Inferior parietal cortex (tissue), 1 donor: ENCODE measurements around the gene NRP1.
A peak's percentile ranks its signal among the peaks of the same experiment; 100 is the strongest.

Source experiments
- DNase-seq: peaks from one replicate; pipeline ENCODE4 v3.0.0-alpha.2; 2016; ENCODE audit errors: extremely low spot score

NRP1 gene

DNA sequence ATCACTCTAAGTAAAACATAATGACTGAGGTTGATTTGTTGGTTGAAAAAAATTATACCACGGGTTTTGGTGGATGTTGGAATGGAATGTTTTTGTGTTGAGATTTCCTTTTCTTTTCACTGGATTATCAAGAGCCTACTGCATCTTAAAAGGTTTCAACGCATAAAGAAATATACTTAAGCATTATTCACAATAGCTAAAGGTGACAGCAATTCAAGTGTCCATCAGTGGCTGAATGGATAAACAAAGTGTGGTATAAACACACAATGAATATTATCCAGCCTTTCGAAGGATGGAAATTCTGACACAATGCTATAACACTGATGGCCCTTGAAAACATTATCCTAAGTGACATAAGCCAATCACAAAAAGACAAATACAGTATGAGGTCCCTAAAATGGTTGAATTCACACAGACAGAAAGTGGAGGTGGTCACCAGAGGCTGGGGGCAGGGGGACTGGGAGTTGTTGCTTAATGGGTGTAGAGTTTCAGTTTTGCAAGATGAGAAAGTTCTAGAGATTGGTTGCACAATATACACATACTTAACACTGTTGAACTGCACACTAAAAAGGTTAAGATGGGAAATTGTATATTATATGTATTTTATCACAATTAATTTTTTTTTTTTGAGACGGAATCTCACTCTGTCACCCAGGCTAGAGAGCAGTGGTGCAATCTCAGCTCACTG, 122.3 kb downstream of the NRP1 start:
- no peak for DNase-seq

DNA sequence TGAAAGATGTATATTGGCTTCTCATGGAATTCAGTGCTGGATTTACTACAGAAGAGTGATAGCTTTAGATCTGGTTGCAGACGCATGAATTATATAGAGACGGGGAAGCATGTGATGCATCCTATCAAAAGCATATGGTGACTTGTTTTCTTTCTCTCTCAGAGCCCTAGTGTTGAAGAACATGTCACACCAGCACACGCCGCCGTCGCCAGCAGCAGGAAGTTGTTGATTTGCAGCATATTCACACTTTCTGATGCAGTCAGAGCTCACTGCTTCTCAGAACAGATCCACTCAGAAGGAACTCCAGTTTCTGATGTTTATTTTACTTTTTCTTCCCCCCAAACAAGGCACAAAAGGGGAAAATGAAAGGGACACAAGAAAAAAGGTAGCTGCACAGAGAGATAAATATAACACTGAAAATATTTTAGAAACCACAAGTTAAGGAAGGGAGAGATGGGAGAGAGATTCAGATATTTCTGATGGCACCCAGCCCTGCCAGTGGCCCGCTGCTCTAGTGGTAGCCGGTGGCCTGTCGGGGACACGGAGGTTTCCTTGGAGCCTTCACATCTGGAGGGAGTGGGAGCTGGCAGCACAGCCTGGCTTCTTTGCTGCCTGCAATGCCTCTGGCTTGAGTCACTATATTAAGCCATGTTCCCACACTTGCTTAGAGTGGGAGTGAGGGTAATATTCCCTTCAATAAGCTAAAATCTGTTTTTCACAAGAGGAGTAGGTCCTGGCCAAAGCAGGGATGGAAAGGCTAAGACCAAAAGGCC, 123.2 kb downstream of the NRP1 start:
- DNase-seq = peak; percentile 36

DNA sequence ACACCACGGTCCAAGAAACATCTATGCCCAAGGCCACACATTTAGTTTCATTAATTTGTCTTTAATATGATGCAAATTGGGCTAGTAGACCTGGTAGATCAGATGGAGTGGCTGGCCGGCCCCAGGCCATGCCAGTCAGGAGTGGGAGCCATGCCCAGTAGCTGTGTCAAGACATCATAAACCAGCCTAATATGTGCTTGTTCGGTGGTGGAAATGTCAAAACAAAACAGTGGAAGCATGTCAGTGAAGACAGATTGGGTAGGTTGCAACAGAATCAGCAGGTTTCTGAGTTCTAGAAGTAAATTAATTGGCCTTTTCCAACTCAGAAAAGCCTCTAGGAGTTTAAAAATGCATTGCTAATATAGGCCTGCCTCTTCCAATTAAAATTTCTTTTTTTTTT, 124.7 kb downstream of the NRP1 start:
- no peak for DNase-seq

DNA sequence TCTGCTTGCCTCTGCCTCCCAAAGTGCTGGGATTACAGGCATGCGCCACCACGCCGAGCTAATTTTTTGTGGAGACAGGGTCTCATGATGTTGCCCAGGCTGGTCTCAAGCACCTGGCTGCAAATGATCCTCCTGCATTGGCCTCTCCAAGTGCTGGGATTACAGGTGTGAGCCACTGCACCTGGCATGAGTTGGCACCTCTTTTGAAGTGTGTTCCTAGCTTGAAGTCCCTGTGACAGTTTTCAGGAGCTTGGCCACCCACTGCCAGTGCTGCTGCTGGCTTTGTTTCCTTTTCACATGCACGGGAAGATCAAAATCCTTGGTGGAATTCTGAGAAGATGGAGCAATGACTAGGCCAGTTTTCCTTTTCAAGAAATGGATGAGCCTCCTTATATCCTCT, 126.3 kb downstream of the NRP1 start:
- DNase-seq = no peak

DNA sequence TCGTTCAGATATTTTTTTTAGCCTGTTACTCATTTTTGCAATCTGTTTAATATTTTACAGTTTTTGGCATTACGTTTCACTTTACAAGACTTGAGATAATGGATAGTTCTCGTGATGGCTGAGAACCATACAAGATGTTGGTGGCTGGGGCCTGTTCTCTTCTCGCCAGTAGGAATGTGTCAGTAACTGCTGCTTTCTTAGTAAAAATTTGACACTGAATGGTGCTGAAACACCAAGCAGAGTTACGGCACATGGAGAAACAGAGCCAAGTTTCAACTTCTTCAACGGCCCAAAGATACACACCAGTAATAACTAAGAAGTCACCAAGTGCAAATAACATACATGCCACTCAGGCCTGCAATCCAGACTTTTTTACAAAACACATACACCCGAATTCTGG, 130.4 kb downstream of the NRP1 start:
- DNase-seq = no peak

DNA sequence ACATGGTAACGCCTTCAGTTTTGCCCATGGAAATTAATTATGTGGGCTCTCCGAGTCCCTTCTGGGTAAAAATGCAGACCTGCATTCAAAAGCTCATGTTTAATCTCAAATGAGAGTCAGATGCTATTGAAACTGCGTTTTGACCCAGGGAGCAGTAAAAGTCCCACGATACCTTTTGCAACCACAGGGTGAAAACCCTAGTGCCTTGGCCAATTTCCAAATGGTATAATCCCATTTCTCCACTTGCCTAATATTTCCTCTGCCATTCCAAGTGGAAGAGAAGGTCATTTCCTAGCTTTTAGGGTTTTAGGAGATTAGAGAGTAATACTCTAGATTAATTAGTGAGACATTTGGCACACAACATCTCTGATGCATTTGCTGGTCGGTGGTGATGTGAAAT, 132.5 kb downstream of the NRP1 start:
- no peak for DNase-seq

DNA sequence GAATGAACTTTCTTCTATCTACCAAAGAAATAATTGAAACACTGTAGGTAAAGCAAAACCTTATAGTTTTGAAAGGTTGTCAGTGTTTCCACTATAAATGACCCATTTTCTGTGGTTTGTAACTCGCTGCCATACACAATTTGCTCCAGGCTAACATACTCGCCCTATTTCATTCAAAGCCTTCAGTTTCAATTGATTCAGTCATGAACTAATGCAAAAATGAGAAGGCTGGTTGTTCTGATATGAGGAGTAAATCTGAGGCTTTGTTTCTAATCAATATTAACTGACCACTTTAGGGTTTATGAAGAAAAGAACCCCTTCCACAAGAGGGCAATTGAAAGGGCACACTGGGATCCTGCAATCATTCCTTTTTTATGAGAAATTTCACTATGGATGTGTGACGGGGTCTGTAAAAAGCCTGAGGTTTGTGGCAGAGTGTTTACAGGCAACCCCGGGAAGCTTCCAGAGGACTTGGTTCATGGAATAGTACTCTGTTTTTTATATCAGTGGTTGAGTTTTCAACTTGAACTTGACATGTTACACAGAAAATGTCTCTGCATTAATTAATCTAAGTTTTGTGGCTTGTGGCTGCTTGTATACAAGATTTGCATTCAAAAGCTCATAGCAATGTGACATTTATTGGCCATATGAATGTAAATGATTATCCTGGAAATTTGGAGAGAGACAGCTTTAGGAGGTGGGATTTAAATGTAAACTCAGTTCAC, 133.2 kb downstream of the NRP1 start:
- no peak for DNase-seq

DNA sequence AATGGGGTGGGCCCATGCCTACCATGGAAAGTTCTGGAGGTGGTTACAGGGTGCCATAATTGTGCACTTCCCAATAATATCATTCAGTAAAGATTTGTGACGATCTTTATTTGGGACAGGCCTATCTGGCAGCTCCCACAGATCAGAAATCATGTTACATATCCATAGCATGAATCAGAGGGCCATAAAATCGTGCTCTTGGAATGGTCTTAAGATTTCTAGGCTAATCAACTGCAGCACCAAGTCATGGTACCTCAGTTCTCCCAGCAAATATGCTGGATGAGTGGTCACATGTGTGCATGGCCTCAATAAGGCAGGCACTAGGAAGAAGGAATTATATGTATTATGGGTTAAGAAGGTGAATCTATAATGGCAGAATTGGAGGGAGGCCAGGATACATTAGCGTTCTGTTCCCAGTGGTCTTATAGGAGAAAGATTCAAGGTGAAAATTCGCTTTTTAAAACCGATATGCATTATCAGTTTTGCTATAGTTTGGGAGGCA, 134.7 kb downstream of the NRP1 start:
- DNase-seq = no peak

DNA sequence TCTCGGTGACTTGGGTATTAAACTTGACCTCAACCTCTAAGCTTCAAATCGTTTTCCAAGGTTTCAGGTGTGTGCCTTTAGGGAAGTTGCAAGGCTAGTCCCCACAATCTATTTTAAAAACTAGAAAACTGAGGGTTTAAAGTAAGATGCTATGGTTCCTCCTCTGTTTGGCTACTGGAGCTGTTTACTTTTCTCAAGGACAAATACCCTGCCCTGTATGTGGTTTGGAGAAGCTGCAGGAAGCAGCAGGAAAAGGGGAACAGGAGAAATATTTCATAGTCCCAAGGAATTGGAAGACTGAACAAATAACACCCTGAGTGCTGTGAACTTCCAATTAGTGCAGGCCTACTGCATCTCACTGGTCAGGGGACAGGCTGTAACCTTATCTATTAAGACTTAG, 135.9 kb downstream of the NRP1 start:
- DNase-seq = no peak

DNA sequence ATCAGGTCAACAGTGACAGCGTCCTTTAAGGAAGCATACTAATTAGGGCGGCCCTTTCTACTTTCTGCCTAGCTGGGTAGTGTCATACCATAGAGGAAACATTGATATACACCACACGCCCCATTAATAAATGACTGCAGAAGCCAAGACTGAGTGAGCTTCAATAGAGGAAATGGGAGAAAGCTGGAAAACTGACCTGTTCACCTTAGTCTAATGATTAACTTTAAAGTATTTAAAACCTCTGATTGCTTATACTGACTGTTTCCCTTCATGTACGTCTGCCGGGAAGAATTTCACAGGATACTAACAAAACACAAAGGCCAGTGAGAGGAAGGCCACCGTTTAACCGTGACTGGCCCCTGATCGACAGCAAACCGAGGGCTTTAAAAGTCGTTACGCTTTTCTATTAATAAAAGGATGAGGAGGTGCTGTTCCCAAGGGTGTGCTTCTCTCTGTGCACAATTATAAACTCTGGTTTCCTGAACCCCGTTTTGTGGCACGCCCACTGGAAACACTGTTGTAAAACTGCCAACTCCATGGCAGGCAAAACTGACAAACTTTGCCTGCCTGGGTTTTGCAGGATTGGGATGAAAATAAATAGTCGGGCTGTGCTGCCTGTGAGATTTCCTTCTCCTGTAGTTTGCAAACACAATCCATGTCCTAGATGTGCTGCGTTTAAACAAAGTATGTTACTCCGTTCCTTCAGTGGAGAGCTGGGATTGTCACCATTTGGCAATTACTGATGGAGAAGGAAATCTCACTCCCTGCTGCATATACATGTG, 137.6 kb downstream of the NRP1 start:
- DNase-seq = no peak

DNA sequence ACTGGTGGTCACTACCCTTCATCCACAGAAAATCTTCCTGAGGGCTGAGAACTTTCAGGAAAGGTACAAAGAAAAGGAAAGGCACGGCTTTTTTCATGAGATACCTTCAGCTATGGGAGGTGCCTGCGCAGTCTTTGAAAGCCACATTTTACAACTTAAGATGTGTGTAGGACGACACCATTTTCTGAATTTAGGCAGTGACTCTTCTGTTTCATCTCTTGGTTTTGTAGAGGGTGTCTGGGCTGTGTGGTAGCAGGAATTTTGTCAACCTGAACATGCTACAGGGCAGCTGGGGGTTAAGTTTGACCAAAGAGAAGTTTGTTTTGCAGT, 138.1 kb downstream of the NRP1 start:
- DNase-seq = no peak

DNA sequence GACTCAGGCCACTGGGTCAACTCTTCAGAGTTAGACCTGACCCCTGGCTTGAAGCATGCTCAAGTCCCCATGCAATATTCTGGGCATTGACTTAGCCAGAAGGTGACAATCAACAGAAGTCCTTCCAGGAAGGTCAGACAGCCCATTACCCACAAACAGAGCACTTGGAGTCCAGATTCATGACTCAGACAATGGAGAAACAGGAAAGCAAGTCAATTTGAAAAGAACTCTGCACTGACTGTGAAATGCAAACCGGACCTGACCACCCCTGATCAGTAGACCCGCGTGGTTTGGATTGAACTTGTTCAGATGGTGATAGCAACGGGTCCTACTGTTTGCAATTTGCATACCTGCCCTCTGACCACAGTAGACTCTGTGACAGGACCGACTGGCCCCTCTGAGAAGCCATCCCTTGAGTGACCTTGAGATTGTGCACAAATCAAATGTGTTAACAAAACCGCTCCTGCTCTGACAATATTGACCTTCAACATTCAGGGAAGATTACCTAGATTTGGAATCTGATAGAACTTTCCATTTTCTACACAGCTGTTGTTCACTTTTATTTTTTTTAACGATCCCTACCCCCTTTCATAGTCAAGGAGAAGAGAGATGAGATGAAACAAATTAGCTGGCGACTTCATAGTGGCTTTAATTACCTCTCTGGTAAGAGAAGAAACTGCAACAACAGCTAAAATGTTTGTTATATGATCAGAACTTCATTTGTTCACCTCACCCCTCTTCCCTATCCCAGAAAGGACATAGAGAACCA, 138.7 kb downstream of the NRP1 start:
- DNase-seq = no peak

DNA sequence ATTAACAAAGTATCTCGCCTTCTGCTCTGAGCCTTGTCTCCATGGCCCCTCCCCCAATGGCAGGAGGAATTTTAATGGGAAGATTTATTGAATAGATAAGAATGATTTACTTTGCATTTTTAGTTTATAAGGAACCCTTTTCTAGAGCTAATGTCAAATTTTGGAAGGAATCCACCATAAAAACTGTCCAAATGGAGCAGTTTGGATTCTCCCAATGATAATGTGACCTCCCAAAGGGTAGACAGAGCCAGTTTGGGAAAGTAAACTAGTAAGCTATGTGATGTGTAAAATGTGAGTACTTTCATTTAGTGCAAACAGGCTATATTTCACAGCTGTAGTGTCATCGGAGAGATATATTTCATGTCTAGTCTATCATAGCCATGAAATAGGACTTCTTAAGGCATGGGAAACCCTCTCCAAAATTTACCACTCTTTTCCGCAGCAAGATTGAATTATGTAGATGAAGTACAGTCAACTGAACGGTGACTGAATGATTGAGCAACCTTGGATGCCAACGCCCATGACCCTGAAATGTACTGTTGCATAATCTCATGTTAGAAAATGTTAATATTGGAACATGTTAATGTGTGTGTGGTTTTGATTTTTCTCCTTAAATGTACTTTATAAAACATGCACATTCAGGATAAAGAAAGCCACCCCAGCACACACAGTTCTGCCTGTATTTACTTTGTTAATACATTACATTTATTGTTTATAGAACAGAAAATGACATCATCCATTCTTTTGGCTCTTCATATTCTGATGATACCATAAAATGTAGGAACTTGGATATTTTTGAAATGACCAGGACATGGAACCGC, 140.6 kb downstream of the NRP1 start:
- no peak for DNase-seq

DNA sequence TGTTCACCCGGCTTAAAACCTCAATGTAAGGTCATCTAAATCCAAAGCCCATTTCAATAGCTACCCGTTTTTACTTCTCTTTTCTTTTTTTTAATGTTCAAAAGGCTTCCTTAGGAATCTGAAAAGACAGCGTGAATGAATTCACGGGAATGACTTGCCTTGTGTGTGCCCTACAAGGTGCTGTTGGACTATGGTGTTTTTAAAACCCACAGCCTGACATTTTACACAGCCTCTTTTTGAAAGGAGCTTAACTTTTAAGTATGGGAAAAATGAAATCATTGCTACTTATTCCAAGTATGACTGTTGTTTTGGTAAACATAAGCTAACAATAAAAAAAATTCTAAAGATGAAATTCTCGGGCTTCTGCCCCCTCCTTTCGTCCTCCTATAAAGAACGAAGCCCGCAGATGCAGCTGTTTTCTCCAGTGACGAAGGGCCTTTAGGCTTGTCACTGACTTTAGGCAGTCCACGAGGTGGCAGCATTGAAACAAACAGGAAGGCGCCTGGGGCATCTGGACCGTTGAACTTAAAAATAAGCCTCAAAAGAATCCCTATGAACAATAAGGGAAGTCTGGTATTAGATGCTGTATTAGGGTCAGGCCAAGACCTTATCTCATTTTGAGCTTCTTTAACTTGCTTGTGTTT, 141.3 kb downstream of the NRP1 start:
- DNase-seq = peak; percentile 80

DNA sequence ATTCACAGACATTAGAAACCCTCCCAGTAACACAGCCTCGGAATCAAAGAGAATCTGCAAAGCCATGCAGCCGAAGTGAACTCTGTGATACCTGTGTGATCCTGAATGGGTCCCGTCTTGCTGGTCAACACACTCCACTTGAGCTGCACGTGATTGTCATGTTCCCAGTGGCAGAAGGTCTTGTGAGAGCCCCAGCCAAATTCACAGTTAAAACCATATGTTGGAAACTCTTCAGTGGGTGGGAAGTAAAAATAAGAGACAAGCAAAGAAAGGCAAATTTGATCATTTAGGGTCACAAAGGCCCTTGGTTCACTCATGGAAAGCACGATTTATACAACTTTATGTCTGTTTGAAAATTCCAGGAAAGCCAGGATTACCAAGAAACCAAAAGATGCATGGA, 142.3 kb downstream of the NRP1 start:
- DNase-seq = no peak

DNA sequence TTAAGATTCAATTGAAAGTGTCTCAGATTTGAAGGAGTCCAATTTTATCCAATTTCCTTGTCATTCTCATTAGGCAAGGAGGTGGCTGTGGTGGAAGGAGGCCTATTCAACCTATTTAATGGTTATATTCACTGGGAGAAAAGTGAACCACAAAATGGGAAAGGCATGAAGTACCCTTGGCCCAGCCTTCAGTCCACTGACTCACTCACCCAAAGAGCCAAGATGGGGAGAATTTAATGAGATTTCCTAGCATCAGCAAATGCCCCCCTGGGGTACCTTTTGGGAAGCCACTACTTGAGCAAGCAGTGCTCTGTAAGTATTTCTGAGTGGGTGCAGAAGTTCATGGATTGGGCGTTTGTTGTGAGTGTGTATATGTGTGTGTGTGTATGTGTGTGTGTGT, 144.1 kb downstream of the NRP1 start:
- no peak for DNase-seq

DNA sequence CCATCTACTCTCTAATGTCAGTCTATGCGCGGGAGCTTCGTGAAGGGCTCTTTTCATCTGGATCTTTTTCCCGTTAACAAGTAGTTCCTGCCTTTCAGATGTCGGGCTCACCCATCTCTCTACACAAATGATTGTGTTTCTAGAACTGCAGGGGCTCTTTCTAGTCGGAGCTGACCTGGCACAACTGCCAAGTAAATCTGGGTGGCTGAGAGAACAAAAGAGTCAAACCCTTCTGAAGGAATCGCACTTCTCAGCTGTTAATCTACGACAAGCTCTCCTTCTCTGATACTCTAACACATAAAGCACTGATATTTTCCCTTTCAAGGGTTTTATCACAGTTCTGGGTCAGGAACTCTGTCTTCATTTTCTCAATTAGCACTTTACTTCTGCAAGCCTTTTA, 144.7 kb downstream of the NRP1 start:
- DNase-seq = no peak

DNA sequence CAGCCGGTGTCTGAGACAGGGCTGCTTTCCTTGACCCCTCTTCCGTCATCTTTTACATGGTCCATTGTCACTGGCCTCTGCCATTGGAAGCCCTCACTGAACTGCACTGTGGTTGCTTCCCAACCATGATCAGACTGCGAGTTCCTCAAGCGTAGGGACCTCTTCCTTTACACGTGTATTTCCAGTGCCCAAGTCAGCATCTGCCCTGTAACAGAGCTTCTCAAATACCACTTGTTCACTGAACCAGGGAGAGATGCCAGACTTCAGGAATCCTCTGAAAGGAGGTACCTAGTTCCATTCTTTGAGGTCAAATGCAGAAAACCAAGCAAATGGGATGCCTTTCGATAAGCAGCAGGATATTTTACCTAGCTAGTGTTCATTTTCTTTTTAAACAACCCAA, 145.1 kb downstream of the NRP1 start:
- no peak for DNase-seq

DNA sequence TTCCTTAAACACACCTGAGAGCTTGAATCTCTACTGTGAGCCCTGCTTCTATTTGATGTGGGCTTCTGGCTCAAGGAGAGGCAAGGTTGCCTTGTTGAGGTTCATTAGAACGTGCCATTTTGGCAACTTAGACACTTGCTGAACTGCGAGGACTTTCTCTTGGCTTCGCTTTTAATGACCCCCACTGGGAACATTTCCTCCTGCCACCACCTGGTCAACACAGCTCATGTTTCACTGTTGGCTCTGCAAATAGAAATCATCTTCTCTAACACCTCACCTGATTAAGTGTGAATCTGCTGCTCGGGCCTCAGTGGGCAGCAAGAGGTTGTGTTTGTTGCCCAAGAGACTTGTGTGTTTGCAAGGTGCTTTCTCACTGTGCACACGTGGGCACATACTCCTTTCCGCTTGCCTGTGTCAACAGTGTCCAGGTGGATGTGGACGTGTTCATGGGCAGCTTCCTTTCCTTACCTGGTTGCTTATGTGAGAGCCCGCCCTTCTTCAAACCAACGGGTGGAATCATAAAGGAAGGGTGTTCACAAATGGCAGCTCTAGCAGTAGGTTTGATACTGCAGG, 147.0 kb downstream of the NRP1 start:
- no peak for DNase-seq

DNA sequence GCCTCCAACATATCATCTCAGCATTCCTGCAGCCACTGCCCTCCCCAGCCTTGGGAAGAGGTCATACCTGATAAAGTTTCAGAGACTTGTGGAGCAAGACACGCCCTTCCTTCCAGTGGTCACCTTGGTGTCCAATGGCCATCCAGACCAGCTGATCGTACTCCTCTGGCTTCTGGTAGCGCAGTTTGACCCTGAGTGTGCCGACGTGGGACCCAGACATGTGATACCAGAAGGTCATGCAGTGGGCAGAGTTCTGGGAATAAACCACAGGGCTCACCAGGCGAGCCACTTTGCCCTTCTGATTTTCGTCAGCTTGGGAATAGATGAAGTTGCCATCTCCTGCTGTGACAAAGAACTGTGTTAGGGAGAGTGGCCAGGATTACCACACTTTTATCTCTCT, 148.3 kb downstream of the NRP1 start:
- no peak for DNase-seq
